Measurements from ENCODE around the gene FOXL1.

DNA sequence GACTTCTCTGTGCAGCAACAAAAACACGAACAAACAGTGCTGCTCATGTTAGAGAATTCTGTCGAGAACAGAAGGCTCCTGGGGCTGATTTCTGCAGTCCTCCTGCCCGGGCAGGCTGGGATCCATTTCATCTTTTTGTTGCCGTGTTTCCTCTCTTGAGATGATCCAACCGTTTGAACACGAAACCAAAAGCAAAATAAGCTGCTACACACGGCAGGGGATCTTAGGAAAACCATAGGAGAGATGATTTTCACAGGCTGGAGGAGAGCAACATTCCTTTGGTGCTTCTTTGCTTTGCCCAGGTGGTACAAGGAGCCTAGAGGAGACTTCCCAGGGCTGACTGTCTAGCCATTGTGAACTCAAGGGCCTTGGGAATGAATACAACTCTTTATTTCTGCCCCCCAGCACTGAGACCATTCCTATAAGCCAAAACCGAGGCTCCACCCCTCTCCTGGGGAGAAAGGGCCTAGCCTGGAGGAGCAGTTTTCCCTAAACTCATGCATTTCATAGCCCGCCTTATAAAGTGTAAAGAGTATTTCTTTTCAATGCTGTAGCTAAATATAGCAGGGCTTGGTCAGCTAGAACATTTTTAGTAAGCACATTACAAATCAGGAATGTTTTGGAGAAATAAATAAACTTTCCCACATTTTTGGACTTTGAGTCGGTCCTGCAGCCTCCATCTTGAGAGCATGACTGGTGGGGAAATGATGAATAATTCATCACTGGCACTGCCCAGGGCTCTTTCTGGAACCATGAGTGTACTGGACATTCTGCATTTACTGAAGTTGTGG lies 7.7 kb downstream of the FOXL1 start:
- TF ChIP-seq, protein P1, sequence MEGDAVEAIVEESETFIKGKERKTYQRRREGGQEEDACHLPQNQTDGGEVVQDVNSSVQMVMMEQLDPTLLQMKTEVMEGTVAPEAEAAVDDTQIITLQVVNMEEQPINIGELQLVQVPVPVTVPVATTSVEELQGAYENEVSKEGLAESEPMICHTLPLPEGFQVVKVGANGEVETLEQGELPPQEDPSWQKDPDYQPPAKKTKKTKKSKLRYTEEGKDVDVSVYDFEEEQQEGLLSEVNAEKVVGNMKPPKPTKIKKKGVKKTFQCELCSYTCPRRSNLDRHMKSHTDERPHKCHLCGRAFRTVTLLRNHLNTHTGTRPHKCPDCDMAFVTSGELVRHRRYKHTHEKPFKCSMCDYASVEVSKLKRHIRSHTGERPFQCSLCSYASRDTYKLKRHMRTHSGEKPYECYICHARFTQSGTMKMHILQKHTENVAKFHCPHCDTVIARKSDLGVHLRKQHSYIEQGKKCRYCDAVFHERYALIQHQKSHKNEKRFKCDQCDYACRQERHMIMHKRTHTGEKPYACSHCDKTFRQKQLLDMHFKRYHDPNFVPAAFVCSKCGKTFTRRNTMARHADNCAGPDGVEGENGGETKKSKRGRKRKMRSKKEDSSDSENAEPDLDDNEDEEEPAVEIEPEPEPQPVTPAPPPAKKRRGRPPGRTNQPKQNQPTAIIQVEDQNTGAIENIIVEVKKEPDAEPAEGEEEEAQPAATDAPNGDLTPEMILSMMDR (IDR thresholded peaks at IDR 0.05; ENCODE audit: low read length), result no peak
- TF ChIP-seq EZH2 (IDR thresholded peaks at IDR 0.05; ENCODE audit: borderline replicate concordance, low read length), result no peak
